NCI-H82 (cell line): Measurements from ENCODE around the gene PCIF1.
"Not testable (repeated sequence)": the region's sequence is repeated elsewhere in the genome, so short reads cannot be mapped to it uniquely, and the experiment has no call there.

Experiments used
- DNase-seq: peaks from one replicate; lab custom pipeline; 2025; lab: John Stamatoyannopoulos, UW

Gene PCIF1

GRCh38 chr20:45924391-45925261 lies 9.9 kb upstream of the PCIF1 start:
- DNase-seq, result no peak

DNA sequence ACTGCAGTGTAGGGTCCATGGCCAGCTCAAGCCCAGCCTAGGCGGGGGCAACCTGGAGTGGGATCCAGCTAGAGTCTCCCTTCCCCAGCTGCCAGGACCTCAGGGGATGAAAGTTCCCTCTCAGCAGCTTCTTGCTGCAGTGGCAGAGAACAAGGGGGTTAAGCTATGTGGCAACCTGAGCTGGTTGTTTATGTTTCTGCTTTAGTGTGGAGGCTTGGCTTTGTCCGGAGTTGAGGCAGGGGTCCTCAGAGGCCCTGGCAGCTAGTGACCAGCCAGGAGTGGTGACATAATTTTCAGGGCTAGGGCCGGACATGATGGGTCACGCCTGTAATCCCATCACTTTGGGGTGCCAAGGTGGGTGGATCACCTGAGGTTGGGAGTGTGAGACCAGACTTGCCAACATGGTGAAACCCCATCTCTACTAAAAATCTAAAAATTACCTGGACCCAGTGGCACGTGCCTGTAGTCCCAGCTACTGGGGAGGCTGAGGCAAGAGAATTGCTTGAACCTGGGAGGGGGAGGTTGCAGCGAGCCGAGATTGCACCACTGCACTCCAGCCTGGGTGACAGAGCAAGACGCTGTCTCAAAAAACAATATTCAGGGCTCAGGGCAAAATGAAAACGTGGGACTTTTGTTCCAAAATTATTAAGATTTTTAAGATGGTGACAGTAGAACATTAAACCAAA lies 8.5 kb upstream of the PCIF1 start:
- no peak for DNase-seq

DNA sequence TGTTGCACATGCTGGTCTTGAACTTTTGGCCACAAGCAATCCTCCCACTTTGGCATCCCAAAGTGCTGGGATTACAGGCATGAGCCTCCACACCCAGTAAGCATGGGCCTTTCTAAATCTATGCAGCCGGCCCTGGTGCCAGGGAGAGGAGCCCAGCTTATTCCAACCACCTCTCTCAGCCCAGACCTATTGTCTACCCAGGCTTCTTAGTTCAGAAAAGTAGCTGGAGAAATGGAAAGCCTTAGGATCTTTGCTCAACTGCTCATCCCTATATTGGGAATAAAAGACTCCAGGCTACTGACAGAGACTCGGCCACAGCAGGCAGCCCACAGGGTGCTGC lies 7.8 kb upstream of the PCIF1 start:
- no peak for DNase-seq

DNA sequence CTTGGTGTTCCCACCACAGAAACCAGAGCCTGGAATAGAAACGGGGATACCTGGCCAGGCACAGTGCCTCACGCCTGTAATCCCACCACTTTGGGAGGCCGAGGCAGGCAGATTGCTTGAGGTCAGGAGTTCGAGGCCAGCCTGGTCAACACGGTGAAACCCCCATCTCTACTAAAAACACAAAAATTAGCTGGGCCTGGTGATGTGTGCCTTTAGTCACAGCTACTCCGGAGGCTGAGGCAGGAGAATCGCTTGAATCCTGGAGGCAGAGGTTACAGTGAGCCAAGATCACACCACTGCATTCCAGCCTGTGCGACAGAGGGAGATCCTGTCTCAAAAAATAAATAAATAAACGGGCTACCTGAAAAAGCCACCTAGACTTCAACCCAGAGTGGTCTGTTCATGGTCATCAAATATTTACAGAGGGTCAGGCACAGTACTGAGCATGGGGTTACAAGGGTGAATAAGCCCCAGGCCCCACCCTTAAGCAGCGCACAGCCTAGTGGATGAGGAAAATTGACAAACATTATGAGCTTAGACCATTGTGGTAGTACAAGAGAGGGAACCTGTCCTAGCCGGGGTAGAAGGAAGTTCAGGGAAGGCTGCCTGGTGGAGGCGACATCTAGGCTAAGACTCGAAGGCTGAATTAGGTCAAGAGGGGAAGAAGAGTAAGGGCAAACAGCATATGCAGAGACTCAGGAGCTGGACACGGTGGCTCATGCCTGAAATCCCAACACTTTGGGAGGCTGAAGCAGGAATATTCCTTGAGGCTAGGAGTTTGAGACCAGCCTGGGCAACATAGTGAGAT lies 7.2 kb upstream of the PCIF1 start:
- DNase-seq, result no peak

GRCh38 chr20:45931680-45932079 lies 2.8 kb upstream of the PCIF1 start:
- not testable (repeated sequence) for DNase-seq

- DNase-seq, result peak; percentile 92
These were observed 1.0 kb upstream of the PCIF1 start for GRCh38 chr20:45933266-45934045.

DNA sequence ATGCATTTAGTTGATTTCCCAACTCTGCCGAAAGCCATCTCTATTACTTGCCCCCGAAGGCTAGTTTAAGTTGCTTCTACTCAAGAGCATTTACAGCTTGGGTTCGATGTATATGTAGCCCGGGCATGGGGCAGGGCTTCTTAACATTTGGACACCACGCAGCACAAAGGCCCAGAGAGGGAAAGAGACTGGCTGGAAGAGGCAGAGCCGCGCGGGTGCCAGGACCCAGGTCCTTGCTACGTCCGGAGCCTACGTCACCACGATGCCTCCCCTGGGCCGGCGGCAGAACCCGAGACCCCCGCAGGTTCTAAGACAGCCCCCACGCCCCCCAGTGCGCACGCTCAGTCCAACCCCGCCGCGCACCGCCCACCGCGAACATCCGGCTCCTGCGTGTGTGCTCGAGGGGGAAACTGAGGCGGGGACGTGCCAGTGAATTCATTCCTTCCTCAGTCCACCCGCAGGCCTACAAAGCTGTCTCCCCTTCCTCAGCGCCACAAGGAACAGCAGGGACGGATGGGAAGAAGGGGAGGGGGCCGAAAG lies 367 bp upstream of the PCIF1 start:
- DNase-seq, result peak; percentile 84

DNA sequence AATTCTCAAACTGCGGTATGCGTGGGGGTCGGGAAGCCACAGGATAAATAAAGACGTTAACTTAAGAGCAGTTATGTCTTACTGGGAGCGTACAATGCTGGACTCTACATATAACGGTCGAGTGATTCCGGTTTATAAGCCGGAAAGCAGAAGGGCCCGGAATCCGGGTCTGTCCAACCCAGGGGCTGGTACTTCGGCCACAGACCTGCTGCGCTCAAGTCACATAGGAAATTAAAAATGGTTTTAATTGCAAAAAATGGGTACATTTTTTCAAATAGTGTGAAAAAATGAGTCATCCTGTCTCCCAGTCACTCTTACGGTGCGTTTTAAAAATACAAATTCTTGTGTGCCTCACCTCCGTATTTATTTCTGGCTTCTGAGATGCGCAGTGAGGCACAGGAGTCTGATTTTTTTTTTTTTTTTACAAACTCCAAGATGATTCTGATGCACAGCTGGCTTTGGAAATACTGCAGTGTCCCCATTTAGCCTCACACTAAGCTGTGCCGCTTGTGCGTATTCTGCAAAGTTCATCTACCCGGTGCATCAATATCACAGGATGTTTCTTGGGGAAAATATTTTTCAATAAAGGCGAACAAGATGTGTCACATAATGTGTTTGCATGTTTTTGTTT lies 1.0 kb downstream of the PCIF1 start:
- DNase-seq, result peak; percentile 44

DNA sequence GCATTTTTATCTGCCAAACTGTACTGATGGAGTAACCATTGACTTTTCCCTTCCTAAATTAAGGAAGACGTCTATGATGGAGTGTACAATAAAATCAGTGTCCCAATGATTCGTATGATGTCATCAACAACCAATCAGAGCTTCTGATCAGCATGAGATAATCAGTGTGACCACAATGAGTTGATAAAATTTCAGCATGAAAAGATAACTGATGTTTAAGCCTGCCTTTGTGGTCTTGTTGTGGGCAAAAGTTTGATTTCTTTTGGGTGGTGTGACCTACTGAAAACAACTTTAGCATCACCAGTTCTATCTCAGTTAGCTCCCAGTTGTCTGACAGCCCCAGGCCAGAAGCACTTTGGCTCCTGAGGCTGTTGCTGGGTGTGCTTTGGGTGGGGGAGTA lies 3.3 kb downstream of the PCIF1 start:
- no peak for DNase-seq

DNA sequence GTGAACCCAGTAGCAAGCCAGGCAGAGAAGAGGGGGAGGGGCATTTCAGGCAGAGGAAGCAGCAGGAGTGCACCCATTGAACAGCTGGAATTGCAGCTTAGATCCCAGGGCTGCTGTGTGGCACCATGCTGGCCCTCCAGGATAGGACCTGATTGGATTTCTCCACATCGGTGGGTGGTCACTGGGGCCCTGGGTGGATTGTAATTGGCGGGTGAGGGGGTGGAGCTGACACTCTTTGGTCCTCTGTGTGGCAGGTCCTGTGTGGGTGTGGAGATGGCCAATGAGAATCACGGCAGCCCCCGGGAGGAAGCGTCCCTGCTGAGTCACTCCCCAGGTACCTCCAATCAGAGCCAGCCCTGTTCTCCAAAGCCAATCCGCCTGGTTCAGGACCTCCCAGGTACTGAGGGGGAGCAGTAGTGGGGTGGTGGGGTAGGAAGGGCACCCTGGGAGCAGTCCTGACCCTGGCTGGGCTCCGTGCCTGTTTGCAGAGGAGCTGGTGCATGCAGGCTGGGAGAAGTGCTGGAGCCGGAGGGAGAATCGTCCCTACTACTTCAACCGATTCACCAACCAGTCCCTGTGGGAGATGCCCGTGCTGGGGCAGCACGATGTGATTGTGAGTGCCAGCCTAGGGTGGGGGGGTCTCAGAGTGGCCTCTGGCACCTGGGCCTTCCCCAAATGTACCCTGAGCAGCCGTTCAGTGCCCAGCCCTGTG lies 4.4 kb downstream of the PCIF1 start:
- peak; percentile 48 for DNase-seq

DNA sequence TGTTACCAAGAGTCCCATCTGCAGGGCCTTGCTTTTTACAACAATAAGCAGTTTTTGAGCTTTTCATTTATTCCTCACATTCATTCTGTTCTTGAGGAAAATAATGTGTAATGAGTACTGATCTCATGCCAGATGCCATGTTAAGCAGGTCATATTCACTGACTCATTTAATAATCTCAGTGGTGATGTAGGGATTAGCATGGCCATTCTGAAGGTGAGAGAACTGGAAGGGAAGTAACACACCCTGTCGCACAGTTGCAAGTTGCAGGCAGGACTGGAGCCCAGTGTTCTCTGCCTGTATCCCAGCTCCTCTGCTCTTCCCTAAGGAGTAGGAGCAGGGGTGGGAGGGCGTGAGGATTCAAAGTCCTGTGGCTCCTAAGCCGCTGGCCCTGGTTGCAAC lies 5.6 kb downstream of the PCIF1 start:
- DNase-seq, result no peak

DNA sequence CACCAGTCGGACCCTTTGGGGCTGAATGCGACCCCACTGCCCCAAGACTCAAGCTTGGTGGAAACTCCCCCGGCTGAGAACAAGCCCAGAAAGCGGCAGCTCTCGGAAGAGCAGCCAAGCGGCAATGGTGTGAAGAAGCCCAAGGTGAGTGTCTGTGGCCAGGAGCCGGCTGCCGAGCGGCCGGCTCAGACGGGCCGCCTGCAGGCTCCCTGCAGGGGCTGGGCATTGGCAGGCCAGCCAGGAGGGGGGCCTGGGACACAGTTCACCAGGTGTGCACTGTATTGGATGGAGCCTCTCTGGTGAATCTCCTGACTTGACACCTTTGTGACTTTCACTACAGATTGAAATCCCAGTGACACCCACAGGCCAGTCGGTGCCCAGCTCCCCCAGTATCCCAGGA lies 6.0 kb downstream of the PCIF1 start:
- DNase-seq, result no peak

- no peak for DNase-seq
These were observed 9.1 kb downstream of the PCIF1 start for GRCh38 chr20:45943613-45944012.

DNA sequence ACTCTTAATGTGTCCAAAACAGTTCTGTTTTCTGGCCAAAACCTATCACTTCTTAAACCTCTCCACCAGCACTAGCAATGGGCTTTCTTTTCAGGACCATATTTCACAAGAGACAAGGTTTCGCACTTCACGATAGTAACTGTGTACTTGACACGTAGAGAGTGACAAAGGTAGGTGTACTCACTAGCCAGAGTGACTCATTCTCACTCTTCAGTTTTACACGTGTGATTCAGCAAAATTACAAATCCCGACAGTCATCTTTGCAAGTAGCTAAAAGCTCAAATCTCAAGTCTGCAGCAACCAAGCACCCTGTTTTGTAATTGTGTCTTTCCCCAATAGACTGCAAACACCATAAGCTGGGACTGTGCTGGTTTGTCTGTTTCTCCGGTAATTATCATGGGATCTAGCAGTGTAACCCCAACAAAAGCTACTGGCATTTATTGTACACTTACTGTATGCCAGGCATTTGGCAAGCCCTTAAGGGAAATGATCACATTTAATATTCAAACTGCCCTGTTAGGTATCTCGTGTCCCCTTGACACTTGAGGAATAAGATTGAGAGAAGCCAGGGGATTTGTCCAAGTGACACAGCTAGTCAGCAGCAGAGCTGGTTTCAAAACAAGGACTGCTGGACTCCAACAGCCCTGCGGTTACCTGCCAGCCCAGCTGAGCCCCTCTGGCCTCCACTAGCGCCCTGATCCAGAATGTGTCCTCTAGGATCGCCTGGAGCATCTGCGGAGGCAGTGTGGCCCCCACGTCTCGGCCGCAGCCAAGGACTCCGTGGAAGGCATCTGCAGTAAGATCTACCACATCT lies 9.9 kb downstream of the PCIF1 start:
- no peak for DNase-seq

DNA sequence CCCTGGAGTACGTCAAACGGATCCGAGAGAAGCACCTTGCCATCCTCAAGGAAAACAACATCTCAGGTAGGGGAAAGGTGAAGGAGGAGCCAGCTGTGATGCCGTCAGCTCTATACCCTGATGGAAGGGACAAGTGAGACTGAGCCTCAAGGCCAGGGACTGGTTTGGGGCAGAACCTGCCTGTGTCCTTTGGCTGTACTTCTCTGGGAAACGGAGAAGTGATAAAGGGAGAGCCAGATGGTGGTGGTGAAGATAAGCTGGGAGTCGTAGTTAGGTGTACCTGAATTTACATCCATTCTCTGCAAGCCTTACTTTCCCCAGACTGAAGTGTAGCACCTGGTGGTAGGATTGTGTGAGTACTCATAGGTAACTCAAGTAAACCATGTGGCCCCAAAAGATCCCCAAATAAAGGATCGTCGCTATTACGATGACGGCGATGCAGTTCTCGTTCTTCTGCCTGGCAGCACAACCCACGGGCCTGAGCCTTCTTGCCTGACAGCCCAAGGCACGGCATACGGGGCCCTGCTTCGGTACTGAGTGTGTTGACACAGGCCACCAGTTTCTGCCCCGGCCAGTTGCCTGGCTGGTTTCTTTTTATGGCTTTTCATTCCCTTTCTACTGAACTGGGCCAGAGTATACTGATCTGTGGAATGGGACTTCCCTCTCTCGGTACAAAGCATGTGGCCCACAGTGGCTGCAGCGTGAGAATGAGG lies 10.6 kb downstream of the PCIF1 start:
- DNase-seq, result no peak

- DNase-seq, result no peak
These were observed 11.2 kb downstream of the PCIF1 start for GRCh38 chr20:45945678-45946148.

GRCh38 chr20:45946149-45946970 lies 11.9 kb downstream of the PCIF1 start:
- DNase-seq, result no peak
